ENCODE data around the gene KCNJ4. TPM values are rescaled to one million over a fixed set of nuclear protein-coding genes. Genes with fewer than 3 reads are reported as not detected.

The KCNJ4 gene
- total RNA-seq, 1 experiment from 2014 or later = not detected

DNA sequence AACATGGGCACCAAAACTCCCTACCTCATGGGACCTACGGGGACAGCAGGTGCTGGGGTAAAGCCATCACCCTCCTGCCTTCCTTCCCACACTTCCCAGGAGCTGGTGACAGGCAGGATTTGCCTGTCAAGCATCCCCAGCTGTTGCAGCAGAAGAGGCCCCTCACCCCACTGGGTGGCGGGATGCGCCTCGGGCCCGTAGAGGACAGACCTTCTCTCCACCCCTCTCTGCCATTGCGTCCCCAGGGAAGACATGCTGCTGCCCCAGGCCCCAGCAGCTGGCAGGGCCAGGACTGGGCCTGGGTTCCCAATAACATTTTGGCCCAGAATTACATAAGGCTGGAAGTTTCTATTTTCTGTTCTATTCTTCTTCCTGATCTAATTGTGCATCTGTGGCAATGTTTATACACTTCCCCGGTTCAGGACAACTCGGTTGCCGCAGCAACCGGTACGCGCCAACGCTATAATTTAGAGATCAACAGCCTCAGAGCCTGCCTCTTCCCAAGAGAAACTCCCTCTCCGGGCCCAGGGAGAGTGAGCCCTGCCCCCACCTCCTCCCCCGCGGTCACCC, 25.4 kb downstream of the KCNJ4 start:
- H3K36me3 ChIP-seq (ENCODE audit: low read depth, low read length) = no peaks in the 10 kb centered on the region
- no peaks in the 10 kb centered on the region for H3K79me2 ChIP-seq (ENCODE audit: low read length)
- H4K20me1 ChIP-seq (ENCODE audit: low read length) = no peaks in the 10 kb centered on the region
- TF ChIP-seq EZH2 (IDR thresholded peaks at IDR 0.05; ENCODE audit: low read length, unreplicated experiment) = no peak
- no peak for TF ChIP-seq CTCF (conservative IDR thresholded peaks at IDR 0.05; ENCODE audit: low read depth, low read length)
- no peak for TF ChIP-seq EZH2phosphoT487 (IDR thresholded peaks at IDR 0.05; ENCODE audit: borderline replicate concordance, low read length)
- ChIA-PET CTCF (no interaction called here), POLR2A (ENCODE audit: unreplicated experiment) (no interaction called here)
- no peaks in the 10 kb centered on the region for H3K9me3 ChIP-seq (ENCODE audit: low read length)
- BruUV-seq (replicated peaks) = no TSS peak
- no peaks in the 10 kb centered on the region for H3K4me1 ChIP-seq (ENCODE audit: insufficient read depth, low read length)
- intact Hi-C loops (cut with micrococcal nuclease) = no loop called here
- no peaks in the 10 kb centered on the region for H3K27me3 ChIP-seq (ENCODE audit: low read length)
- H3K4me2 ChIP-seq (ENCODE audit: low read length) = no peak overlapping the region
- no peaks in the 10 kb centered on the region for H3K9me2 ChIP-seq (replicated peaks; ENCODE audit: low read length)
- no peak overlapping the region for H2AFZ ChIP-seq (ENCODE audit: low read length)
- no peak overlapping the region for H3K4me3 ChIP-seq (ENCODE audit: low read length)
- DNase-seq (no peak), ATAC-seq (no peak)
- no peaks in the 10 kb centered on the region for H3F3A ChIP-seq (ENCODE audit: low read length, unreplicated experiment)
- no peak overlapping the region for H3K27ac ChIP-seq (ENCODE audit: low read length)
- H3K9ac ChIP-seq (ENCODE audit: low read length) = no peak overlapping the region

GRCh38 chr22:38428714-38429113, 26.3 kb downstream of the KCNJ4 start:
- Histone ChIP-seq H3K4me2 (ENCODE audit: low read length) (no peak overlapping the region), H3K4me3 (ENCODE audit: low read length) (no peak overlapping the region), H3K79me2 (ENCODE audit: low read length) (no peaks in the 10 kb centered on the region), H3F3A (ENCODE audit: low read length, unreplicated experiment) (no peaks in the 10 kb centered on the region), H3K4me1 (ENCODE audit: insufficient read depth, low read length) (no peaks in the 10 kb centered on the region), H3K9me3 (ENCODE audit: low read length) (no peaks in the 10 kb centered on the region), H3K9me2 (replicated peaks; ENCODE audit: low read length) (no peaks in the 10 kb centered on the region), H4K20me1 (ENCODE audit: low read length) (no peaks in the 10 kb centered on the region), H3K27me3 (ENCODE audit: low read length) (no peaks in the 10 kb centered on the region), H3K9ac (ENCODE audit: low read length) (no peak overlapping the region), H3K36me3 (ENCODE audit: low read depth, low read length) (no peaks in the 10 kb centered on the region), H3K27ac (ENCODE audit: low read length) (no peak overlapping the region), H2AFZ (ENCODE audit: low read length) (no peak overlapping the region)
- CTCF ChIA-PET = no interaction called here
- POLR2A ChIA-PET (ENCODE audit: unreplicated experiment) = no interaction called here
- no peak for TF ChIP-seq CTCF (conservative IDR thresholded peaks at IDR 0.05; ENCODE audit: low read depth, low read length)
- TF ChIP-seq EZH2phosphoT487 (IDR thresholded peaks at IDR 0.05; ENCODE audit: borderline replicate concordance, low read length) = no peak
- no peak for TF ChIP-seq EZH2 (IDR thresholded peaks at IDR 0.05; ENCODE audit: low read length, unreplicated experiment)
- DNase-seq (no peak), ATAC-seq (no peak)
- BruUV-seq (replicated peaks) = no TSS peak
- intact Hi-C loops (cut with micrococcal nuclease) = no loop called here

DNA sequence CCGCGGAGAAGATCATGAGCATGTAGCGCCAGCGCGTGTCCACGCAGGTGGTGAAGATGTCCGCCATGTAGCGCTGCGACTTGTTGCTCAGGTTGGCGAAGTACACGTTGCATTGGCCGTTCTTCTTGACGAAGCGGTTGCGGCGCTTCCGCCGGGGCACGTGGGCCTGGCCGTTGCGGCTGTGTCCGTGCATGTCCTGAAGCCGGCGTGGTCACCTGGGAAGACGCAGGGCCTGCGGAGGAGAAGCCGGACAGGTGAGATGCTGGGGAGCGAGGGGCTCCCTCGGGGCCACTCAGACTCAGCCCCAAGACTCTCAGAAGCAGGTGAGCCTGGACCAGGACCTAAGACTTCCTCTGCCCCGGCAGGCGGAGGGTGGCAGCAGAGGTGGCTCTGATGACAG, 27.1 kb downstream of the KCNJ4 start:
- Histone ChIP-seq H3K4me1 (ENCODE audit: insufficient read depth, low read length) (no peaks in the 10 kb centered on the region), H3K4me2 (ENCODE audit: low read length) (no peak overlapping the region), H3K36me3 (ENCODE audit: low read depth, low read length) (no peaks in the 10 kb centered on the region), H3K9ac (ENCODE audit: low read length) (no peak overlapping the region), H3K27me3 (ENCODE audit: low read length) (no peaks in the 10 kb centered on the region), H3K9me2 (replicated peaks; ENCODE audit: low read length) (no peaks in the 10 kb centered on the region), H2AFZ (ENCODE audit: low read length) (no peak overlapping the region), H3K27ac (ENCODE audit: low read length) (no peak overlapping the region), H3K4me3 (ENCODE audit: low read length) (no peak overlapping the region), H4K20me1 (ENCODE audit: low read length) (no peaks in the 10 kb centered on the region), H3F3A (ENCODE audit: low read length, unreplicated experiment) (no peaks in the 10 kb centered on the region), H3K79me2 (ENCODE audit: low read length) (no peaks in the 10 kb centered on the region), H3K9me3 (ENCODE audit: low read length) (no peaks in the 10 kb centered on the region)
- BruUV-seq (replicated peaks) = no TSS peak
- TF ChIP-seq EZH2phosphoT487 (IDR thresholded peaks at IDR 0.05; ENCODE audit: borderline replicate concordance, low read length) (no peak), EZH2 (IDR thresholded peaks at IDR 0.05; ENCODE audit: low read length, unreplicated experiment) (no peak), CTCF (conservative IDR thresholded peaks at IDR 0.05; ENCODE audit: low read depth, low read length) (no peak)
- ChIA-PET POLR2A (ENCODE audit: unreplicated experiment) (no interaction called here), CTCF (no interaction called here)
- intact Hi-C loops (cut with micrococcal nuclease) = no loop called here
- DNase-seq = no peak
- ATAC-seq = no peak
